DND-41 (cell line): ENCODE data around the gene LIME1.

Experiments
- ATAC-seq: fragments of 200-7000 bp; cut with Tn5 transposase; 3 replicates; pipeline ENCODE4 v1.9.1; 2021; ENCODE audit warnings: low read depth; ENCODE audit not compliant: insufficient read depth
- DNase-seq: peaks from one replicate; pipeline ENCODE4 v3.0.0-alpha.2; 2020
- H2AFZ ChIP-seq: 2 replicates; pipeline ENCODE4 v1.6.0; 2012; ENCODE audit warnings: low read depth, low read length
- H3K27ac ChIP-seq: 2 replicates; pipeline ENCODE4 v1.5.1; 2012; ENCODE audit warnings: low read length, inconsistent platforms
- H3K27me3 ChIP-seq: fragments of 200-600 bp; sonication (generic); 2 replicates; pipeline ENCODE4 v1.6.0; 2012; ENCODE audit warnings: low read length, mild to moderate bottlenecking, inconsistent platforms; ENCODE audit not compliant: insufficient read depth, poor library complexity
- H3K36me3 ChIP-seq: 2 replicates; pipeline ENCODE4 v1.5.1; 2012; ENCODE audit warnings: low read length, inconsistent platforms; ENCODE audit not compliant: insufficient read depth
- H3K4me1 ChIP-seq: 2 replicates; pipeline ENCODE4 v1.5.1; 2012; ENCODE audit warnings: mild to moderate bottlenecking, low read length; ENCODE audit not compliant: insufficient read depth
- H3K4me2 ChIP-seq: 2 replicates; pipeline ENCODE4 v1.6.0; 2012; ENCODE audit warnings: mild to moderate bottlenecking, moderate library complexity, low read length, inconsistent platforms; ENCODE audit not compliant: insufficient read depth
- H3K4me3 ChIP-seq, 2 experiments: fragments of 200-600 bp in 1 of 2; shearing (Covaris generic) in 1 of 2; 2 replicates each; pipeline ENCODE4 v1.5.1; 2012 to 2016; ENCODE audit warnings: inconsistent platforms in 2 of 2, low read length in 2 of 2, mild to moderate bottlenecking in 2 of 2, low read depth in 1 of 2, moderate library complexity in 1 of 2
- H3K79me2 ChIP-seq: 2 replicates; pipeline ENCODE4 v1.6.0; 2012; ENCODE audit warnings: low read length, inconsistent platforms; ENCODE audit not compliant: insufficient read depth
- H3K9ac ChIP-seq: 2 replicates; pipeline ENCODE4 v1.6.0; 2012; ENCODE audit warnings: low read depth, mild to moderate bottlenecking, inconsistent platforms, low read length, moderate library complexity
- H3K9me3 ChIP-seq: 2 replicates; pipeline ENCODE4 v1.5.1; 2012; ENCODE audit warnings: low read length, moderate library complexity, mild to moderate bottlenecking, inconsistent platforms; ENCODE audit not compliant: insufficient read depth, severe bottlenecking
- H4K20me1 ChIP-seq: 2 replicates; pipeline ENCODE4 v1.6.0; 2012; ENCODE audit warnings: low read length; ENCODE audit not compliant: insufficient read depth
- EZH2 ChIP-seq: IDR thresholded peaks from 3 replicates; pipeline ENCODE4 v1.6.1; 2012; ENCODE audit warnings: borderline replicate concordance, low read depth, mild to moderate bottlenecking, moderate library complexity, low read length, inconsistent platforms; ENCODE audit not compliant: severe bottlenecking
- TF ChIP-seq, protein P1 (sequence below): IDR thresholded peaks from 2 replicates; pipeline ENCODE4 v1.5.1; 2012; ENCODE audit warnings: borderline replicate concordance, low read length, moderate library complexity, mild to moderate bottlenecking; ENCODE audit not compliant: poor library complexity, severe bottlenecking; ENCODE audit errors: extremely low read depth

LIME1 gene

DNA sequence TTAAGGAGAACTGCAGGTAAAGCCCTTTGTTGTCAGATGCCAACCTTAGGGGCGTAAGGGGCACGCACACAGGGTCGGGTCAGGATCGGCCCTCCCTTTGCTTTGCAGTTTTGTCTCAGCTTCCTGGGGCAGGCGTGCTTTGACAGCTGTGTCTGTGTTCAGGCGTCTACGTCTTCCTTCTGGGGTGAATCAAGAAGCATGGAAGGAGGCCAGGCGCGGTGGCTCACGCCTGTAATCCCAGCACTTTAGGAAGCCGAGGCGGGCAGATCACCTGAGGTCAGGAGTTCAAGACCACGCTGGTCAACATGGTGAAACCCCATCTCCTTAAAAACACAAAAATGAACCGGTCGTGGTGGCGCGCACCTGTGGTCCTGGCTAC lies 27.3 kb upstream of the LIME1 start:
- DNase-seq (no peak), ATAC-seq (no peak)
- Histone ChIP-seq H3K79me2 (peaks cover 94% of the 10 kb centered on the region), H3K27ac (no peak overlapping the region), H3K9ac (peak overlapping the region; percentile 81), H3K4me1 (peaks cover 48% of the 10 kb centered on the region), H2AFZ (no peak overlapping the region), H3K4me3 (peak overlapping the region in 1 of 2 experiments; percentile 84; a peak in 3 of 4 replicates), H3K36me3 (peaks cover 86% of the 10 kb centered on the region), H3K27me3 (no peaks in the 10 kb centered on the region), H3K9me3 (no peaks in the 10 kb centered on the region), H3K4me2 (peak overlapping the region; percentile 97), H4K20me1 (peaks cover 45% of the 10 kb centered on the region)
- TF ChIP-seq, protein P1, sequence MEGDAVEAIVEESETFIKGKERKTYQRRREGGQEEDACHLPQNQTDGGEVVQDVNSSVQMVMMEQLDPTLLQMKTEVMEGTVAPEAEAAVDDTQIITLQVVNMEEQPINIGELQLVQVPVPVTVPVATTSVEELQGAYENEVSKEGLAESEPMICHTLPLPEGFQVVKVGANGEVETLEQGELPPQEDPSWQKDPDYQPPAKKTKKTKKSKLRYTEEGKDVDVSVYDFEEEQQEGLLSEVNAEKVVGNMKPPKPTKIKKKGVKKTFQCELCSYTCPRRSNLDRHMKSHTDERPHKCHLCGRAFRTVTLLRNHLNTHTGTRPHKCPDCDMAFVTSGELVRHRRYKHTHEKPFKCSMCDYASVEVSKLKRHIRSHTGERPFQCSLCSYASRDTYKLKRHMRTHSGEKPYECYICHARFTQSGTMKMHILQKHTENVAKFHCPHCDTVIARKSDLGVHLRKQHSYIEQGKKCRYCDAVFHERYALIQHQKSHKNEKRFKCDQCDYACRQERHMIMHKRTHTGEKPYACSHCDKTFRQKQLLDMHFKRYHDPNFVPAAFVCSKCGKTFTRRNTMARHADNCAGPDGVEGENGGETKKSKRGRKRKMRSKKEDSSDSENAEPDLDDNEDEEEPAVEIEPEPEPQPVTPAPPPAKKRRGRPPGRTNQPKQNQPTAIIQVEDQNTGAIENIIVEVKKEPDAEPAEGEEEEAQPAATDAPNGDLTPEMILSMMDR = no peak
- TF ChIP-seq EZH2 = no peak

DNA sequence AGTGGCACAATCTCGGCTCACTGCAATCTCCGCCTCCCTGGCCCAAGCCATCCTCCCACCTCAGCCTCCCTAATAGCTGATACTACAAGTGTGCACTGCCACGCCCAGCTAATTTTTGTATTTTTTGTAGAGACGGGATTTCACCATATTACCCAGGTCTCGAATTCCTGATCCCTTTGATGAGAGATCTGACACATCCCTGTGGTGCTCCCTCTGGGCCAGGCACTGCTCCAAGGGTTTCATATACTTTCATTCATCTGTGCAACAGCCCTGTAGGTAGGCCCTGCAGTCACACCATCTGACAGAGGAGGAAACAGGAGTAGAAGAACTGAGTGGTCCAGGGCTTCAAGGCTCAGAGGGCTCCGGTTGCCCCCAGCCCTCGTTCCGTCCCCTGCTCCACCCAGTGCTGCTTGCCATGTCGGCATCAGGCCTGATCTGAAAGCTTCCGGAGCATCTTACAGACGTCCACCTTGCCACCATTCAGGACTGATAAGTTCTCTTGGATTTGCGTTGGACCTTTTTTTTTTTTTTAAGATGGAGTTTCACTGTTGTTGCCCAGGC lies 25.3 kb upstream of the LIME1 start:
- H3K27ac ChIP-seq = no peak overlapping the region
- 0 out of 4 replicates have a peak overlapping the region, but pooled peaks of 1 of the 2 experiments have one; percentile 1 for H3K4me3 ChIP-seq
- no peak overlapping the region for H2AFZ ChIP-seq
- no peak overlapping the region for H3K9ac ChIP-seq
- 0 out of 2 replicates have a peak overlapping the region, but pooled peaks have one; percentile 1 for H3K4me2 ChIP-seq
- H3K4me1 ChIP-seq = peaks cover 38% of the 10 kb centered on the region
- peaks cover 6% of the 10 kb centered on the region for H3K9me3 ChIP-seq
- H3K79me2 ChIP-seq = peaks cover 98% of the 10 kb centered on the region
- DNase-seq = no peak
- no peak for ATAC-seq
- peaks cover 85% of the 10 kb centered on the region for H3K36me3 ChIP-seq
- H4K20me1 ChIP-seq = peaks cover 29% of the 10 kb centered on the region
- no peaks in the 10 kb centered on the region for H3K27me3 ChIP-seq
- no peak for TF ChIP-seq EZH2
- TF ChIP-seq, protein P1 = no peak

DNA sequence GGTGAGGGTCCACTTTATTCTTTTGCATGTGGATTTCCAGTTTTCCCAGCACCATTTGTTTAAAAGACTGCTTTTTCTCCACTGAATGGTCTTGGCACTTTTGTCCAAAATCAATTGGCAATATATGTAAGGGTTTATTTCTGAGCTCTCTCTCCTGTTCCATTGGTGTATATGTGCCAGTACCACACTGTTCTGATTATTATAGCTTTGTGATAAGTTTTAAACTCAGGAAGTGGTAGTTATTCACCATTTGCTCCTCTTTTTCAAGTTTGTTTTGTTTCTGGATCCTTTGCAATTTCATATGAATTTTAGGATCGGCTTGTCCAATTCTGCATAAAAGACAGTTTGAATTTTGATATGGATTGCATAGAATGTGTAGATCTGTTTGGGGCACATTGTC lies 24.3 kb upstream of the LIME1 start:
- H3K4me1 ChIP-seq = peaks cover 28% of the 10 kb centered on the region
- H3K9me3 ChIP-seq = peaks cover 6% of the 10 kb centered on the region
- H3K4me2 ChIP-seq = no peak overlapping the region
- TF ChIP-seq EZH2 = no peak
- TF ChIP-seq, protein P1 = no peak
- peaks cover 98% of the 10 kb centered on the region for H3K79me2 ChIP-seq
- no peak overlapping the region for H3K9ac ChIP-seq
- H3K27ac ChIP-seq = no peak overlapping the region
- no peak overlapping the region for H2AFZ ChIP-seq
- ATAC-seq = no peak
- peaks cover 19% of the 10 kb centered on the region for H4K20me1 ChIP-seq
- H3K4me3 ChIP-seq = no peak overlapping the region
- H3K36me3 ChIP-seq = peaks cover 81% of the 10 kb centered on the region
- DNase-seq = no peak
- H3K27me3 ChIP-seq = no peaks in the 10 kb centered on the region
